ENCODE measurements around the gene PPP2R3B. TPM values are rescaled to one million over a fixed set of nuclear protein-coding genes. Genes with fewer than 3 reads are reported as not detected.
A peak's percentile ranks its signal among the peaks of the same experiment; 100 is the strongest.
"Not testable (repeated sequence)": the region's sequence is repeated elsewhere in the genome, so short reads cannot be mapped to it uniquely, and the experiment has no call there.

The PPP2R3B gene
- total RNA-seq, 1 experiment from 2014 or later = 6.7 TPM

DNA sequence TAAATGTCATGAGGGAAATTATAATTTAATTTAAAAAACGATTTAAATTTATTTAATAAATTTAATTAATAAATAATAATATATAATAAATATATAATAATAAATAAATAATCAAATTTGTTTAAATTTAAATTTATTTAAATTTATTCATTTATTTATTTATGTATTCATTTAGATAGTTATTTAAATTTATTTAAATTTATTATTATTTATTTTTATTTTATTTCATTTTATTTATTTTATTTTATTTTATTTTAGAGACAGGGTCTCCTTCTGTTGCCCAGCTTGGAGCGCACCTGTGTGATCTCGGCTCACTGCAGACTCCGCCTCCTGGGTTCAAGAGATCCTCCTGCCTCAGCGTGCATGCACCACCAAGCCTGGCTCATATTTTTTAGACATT lies 18.4 kb upstream of the PPP2R3B start:
- no peak for DNase-seq (ENCODE audit: low read depth)

DNA sequence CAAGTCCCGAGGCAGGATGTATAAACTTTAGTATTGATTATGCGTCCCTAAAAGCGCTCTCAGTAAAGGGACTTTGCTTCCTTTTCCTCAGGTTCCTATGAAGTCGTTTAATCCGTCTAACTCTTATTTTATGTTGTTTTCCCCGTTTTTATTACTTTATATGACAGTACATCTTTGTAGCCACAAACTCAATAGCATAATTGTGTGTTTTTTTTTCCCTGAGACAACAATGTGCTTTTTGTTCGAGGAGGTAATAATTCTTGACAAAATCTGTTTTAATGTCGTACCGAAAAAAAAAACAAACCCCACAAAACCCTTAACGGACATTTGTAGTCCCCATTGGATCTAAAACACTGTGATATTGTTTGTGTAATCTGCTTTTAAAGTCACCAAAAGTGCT lies 17.9 kb upstream of the PPP2R3B start:
- DNase-seq (ENCODE audit: low read depth) = no peak

DNA sequence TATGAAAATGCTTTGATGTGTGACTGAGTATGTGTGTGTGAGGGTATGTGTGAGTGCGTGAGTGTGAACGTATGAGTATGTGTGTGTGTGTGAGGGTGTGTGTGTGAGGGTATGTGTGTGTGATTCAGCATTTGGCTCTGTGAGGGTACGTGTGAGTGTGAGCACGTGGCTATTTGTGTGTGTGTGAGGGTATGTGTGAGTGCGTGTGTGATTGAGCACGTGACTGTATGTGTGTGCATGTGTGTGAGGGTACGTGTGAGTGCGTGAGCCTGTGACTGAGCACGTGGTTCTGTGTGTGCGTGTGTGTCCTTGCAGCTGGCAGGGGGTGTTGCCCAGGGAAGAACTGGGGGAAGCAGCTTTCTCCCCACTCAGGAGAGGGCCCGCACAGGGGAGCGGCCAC lies 16.1 kb upstream of the PPP2R3B start:
- DNase-seq (ENCODE audit: low read depth) = no peak

DNA sequence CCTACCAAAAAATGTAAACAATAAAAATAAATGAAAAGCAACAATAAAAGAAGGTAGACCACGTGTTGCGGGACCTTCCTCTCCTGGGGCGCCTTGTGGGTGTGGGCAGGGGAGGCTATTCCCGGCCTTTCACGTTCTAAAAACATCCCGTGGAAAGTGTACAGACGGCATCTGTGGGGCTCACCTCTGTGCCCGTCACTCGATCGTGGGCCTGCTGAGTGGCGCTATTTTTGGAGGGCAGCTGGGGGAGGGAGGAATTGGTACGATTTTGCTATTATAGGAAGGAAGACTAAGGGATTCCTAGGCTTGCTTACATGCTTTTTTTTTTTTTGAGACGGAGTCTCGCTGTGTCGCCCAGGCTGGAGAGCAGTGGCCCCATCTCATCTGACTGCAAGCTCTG lies 13.6 kb upstream of the PPP2R3B start:
- DNase-seq (ENCODE audit: low read depth) = no peak

DNA sequence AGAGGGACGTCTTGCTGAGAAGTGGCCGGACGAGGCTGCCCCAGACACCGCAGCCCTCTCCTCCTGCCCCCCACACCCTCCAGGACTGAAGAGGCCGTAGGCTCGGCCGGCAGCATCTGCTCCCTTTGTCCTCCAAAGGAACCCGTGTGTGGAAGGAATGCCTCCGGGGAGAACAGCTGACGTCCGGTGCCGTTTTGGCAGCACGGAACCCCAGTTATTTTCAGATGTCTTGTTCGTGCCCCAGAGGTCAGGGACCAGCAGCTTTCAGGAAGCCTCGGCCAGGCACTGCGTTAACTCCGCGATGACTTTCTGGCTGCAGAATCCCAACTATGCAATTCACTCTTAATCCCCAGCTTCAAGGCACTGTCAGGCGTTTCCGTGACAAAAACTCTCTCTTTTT lies 10.9 kb upstream of the PPP2R3B start:
- DNase-seq (ENCODE audit: low read depth) = peak; percentile 91

DNA sequence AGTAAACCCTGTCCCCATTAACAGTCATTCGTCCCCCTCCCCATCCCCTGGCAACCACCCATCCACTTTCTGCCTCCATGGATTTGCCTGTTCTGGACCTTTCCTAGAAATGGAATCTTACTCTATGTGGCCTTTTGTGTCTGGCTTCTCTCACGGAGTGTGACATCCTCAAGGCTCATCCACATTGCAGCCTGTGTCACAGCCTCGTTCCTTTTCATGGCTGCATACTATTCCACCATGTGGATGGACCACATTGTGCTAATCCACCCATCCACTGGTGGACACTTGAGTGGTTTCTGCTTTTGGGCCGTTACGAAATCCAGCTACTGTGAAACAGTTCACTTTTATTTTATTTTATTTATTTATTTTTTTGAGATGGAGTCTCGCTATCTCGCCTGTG lies 8.1 kb upstream of the PPP2R3B start:
- DNase-seq (ENCODE audit: low read depth) = no peak

DNA sequence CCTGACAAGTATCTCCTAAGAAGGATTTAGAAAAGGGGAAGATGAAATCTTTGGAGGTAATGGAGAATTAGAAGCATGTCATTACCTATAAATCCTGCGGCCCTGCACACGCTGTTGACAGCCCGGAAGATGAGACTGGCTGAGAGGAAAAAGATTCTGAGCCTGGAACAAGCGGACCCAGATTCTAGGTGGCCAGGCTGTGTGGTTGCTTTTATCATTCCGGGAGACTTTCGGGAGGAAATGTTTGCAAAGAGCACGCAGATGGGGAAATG lies 5.8 kb upstream of the PPP2R3B start:
- no peak for DNase-seq (ENCODE audit: low read depth)

DNA sequence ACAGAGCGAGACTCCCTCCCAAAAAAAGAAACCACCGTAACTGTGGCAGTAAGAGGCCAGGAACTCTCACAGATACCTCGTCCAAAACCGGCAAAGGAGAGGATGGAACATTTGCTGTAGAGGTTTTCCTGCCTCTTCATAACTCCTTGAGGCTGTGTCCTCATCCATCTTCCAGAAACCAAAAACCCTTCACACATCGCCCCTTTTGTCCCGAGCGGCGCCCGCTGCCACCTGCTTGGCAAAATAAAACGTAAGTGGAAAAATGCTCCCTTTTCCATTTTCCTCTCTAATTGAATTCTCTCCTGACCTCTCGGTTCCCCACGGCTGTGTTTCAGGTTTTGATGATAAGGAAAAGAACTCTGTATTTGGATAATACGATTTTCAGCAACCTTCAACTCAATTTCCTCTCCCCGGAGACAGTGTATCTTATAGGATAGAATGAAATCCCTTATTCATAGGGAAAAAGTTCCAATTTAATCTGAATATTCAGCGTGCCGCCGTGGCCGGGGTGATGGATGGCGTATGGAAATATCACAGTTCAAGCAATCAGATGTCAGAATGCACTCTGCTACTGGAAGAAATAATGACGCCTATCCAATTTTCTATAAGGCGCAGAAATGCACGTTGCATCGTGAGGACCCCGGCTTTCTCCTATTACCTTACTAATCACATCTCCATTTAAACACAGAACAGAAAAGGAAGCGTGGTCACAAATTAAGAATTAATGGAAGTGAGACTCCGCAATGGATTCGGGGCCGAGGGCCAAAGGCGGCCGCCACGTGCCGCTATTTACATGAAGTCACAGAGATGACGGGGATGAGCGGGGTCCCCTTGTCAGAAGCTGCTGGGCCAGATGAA lies 5.2 kb upstream of the PPP2R3B start:
- no peak for DNase-seq (ENCODE audit: low read depth)

DNA sequence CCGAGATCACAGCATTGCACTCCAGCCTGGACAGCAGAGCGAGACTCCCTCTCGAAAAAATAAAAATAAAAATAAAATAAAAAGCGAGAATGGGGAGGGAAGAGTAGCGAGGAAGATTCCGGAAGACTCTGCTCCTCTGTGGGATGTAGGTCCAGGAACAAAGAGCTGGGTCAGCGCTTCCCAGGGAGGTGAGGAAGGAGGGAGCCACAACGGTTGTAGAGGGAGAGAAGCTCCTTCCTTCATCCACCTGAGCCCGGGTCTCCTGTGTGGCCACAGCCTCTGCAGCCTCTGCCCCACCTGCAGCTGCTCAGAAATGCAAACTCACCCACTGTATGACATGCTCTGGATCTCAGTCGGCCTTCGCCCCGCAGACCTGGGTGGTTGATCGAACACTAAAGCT lies 3.8 kb upstream of the PPP2R3B start:
- no peak for DNase-seq (ENCODE audit: low read depth)

DNA sequence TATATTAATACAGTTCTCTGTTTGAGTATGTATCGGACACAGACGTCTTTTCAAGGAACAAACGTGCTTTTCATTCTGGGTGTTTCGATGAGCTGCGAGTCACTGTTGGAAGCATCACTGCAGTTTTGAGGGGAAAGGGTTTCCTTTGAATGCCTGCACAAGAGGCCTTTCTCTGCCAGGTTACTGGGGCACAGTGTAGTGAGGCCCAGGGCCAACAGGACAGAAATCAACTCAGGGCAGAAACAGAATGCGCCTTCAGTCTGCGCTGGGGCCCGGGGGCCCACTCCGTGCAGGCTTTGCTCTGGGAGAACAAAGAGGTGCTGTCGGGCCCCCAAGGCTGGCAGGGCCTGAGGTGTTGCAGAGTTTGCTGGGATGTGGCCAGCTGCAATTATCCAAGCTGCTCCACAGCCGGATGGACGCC lies 2.3 kb upstream of the PPP2R3B start:
- peak; percentile 45 for DNase-seq (ENCODE audit: low read depth)

DNA sequence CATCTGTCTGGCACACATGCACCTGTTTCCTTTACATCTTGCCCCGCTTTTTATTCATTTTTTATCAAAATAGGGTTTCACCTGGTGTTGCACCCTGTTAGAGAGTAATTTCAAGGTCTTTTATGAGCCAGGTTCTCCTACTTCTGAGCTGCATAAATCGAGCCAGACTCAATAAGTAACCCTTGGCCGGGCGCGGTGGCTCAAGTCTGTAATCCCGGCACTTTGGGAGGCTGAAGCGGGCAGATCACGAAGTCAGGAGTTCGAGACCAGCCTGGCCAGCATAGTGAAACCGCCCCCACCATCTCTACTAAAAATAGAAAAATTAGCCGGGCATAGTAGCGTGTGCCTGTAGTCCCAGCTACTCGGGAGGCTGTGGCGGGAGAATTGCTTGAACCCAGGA lies 1.0 kb upstream of the PPP2R3B start:
- DNase-seq (ENCODE audit: low read depth) = no peak

DNA sequence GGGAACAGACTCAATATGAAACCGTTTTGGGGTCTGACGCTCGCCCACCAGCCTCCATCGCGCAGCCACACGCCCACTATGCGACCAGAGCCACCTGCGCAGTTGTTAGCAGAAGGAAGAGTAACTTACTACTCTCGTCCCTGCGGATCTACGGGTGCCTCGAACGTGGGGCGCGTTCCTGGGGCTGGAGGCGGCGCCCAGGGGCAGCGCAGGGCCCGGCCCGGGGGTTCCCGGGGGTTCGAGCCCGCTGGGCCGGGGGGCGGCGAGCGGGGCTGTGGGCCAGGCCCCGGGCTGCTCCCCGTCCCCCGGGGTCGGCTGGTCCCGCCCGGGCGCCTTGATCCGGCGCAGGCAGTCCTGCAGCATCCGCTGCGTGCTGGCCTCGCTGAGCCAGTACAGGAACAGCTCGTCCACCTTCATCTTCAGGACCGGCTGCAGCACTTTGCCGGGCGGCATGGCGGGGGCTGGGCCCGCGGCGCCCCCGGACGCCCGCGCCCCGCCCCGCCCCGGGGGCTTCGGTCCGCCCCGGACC lies 404 bp downstream of the PPP2R3B start:
- no peak for DNase-seq (ENCODE audit: low read depth)

DNA sequence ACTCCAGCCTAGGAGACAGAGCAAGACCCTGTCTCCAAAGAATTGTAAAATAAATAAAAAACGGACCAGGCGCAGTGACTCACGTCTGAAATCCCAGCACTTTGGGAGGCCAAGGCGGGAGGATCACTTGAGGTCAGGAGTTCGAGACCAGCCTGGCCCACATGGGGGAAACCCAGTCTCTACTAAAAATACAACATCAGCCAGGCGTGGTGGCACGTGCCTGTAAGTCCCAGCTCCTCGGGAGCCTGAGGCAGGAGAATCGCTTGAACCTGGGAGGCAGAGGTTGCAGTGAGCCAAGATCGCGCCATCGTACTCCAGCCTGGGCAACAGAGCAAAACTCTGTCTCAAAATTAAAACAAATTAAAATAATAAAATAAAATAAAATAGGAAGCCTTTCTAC lies 971 bp downstream of the PPP2R3B start:
- not testable (repeated sequence) for DNase-seq (ENCODE audit: low read depth)

DNA sequence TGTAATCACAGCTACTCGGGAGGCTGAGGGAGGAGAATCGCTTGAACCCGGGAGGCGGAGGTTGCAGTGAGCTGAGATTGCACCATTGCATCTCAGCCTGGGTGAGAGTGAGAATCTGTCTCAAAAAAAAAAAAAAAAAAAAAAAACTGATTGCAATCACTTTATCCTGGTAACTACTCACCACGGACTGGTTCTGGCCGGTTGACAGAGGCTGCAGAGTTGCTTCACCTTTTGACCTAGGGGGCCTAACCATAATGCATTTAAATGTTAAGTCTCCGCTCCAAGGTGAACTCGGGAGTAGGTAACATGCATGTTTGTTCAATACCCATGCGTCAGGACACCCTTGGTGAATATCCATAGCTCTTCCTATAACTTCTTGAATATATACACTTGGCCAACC lies 1.8 kb downstream of the PPP2R3B start:
- no peak for DNase-seq (ENCODE audit: low read depth)

DNA sequence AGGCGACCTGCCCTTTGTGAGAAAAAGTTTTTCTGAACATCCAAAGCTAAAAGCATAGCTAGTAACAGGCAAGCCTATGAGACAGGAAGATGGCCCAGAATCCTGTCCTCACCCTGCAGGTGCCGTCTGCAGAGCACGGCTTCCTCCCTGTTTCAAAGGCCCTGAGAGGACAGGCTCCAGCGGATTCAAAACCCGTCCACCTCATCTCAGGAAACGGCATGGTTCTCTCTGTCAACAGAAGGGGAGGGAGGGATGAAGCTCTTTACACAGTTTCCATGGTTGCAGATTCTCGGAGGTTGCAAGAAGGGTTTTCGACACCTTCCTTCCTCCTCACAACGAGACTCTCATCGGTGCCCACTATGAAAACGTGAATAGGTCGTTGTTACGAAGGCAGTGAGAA lies 8.3 kb downstream of the PPP2R3B start:
- no peak for DNase-seq (ENCODE audit: low read depth)

DNA sequence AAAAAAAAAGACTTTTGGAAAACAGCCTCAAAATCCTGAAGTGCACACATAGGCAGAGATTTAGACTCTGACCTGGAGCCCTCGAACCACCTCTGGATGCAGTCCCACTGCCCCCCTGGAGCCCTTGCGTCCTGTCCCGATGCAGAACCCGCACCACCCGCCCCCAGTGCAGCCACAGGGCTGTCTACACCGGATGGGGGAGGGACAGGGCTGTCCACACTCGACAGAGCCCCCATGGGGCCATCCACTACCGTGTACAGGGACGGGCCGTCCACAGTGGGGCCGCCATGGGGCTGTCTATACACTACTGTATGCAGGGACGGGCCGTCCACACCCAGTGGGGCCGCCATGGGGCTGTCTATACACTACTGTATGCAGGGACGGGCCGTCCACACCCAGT lies 10.5 kb downstream of the PPP2R3B start:
- not testable (repeated sequence) for DNase-seq (ENCODE audit: low read depth)

DNA sequence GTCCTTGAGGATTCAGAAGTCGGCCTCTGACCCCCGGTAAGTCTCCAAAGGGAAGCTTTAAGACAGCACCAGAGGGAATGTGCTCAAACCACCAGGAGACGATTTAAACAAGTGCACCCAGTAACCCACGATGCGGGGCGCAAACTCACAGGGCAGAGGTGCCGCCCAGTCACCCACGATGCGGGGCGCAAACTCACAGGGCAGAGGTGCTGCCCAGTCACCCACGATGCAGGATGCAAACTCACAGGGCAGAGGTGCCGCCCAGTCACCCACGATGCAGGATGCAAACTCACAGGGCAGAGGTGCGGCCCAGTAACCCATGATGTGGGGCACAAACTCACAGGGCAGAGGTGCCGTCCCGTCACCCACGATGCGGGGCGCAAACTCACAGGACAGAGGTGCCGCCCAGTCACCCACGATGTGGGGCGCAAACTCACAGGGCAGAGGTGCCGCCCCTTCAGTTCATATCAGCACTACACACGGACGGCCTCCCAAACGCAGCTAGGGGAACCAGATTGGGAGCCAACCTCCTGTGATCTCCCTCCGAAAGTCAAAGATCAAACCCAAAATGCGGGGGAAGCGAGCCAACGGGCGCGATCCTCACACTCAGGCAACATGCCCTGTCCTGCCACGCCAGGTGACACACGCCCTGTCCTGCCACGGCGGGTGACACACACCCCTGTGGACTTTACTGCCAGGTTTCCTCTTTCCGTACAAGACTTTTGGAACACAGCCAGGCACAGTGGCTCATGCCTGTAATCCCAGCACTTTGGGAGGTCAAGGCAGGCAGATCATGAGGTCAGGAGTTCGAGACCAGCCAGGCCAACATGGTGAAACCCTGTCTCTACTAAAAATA lies 11.3 kb downstream of the PPP2R3B start:
- DNase-seq (ENCODE audit: low read depth) = no peak

DNA sequence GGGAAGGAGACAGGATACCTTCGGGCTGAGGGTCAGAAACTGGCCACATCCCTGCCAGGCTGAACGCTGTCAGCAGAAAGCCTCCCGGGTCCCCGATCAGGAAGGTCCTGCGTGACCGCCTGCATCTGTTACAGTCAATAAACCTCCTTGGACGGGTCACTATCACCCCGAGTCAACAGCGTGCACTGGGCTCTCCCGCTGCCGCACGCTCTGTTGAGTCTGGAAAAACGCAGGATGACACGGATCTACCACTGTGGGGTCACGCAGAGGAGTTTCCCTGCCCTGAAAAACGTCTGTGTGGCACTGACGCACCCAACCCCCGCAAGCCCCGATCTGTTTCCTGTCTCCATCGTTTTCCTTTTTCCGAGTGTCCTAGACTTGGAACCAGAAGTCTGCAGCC lies 12.1 kb downstream of the PPP2R3B start:
- no peak for DNase-seq (ENCODE audit: low read depth)

DNA sequence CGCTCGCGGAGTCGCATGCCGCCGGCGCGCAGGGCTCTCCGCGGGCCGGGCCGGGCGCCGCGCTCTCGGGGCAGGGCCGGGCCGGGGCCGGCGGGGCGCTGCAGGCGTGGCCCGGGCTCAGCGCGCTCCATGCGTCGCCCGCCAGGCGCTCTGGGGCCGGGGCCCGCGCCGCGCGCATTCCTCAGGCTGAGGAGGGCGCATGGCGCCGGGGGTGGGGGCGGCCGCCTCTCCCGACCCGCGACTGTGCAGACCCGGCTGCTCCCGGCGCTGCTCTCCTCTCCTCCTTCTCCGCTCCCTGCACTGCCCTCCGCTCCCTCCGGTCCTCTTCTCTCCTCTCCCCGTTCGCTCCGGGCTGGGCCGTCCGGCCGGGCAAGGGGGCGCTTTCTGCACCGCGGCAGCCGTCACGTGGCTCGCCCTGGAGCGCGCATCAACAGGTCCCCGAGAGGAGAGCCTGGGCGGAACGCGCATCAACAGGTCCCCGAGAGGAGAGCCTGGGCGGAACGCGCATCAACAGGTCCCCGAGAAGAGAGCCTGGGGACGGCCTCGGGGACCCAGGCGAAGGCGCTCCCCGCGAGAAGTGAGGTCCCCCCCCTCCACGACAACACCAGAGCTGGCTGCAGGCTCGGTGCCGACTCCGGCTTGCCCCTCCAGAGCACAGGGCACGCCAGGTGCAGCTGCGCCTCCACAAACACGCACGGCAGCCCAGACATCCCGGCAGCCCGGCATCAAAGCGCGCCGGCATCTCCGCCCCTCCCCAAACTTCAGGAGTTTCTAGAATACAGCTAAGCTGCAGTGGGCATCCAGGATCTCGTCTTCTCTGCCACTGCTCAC lies 12.9 kb downstream of the PPP2R3B start:
- no peak for DNase-seq (ENCODE audit: low read depth)

DNA sequence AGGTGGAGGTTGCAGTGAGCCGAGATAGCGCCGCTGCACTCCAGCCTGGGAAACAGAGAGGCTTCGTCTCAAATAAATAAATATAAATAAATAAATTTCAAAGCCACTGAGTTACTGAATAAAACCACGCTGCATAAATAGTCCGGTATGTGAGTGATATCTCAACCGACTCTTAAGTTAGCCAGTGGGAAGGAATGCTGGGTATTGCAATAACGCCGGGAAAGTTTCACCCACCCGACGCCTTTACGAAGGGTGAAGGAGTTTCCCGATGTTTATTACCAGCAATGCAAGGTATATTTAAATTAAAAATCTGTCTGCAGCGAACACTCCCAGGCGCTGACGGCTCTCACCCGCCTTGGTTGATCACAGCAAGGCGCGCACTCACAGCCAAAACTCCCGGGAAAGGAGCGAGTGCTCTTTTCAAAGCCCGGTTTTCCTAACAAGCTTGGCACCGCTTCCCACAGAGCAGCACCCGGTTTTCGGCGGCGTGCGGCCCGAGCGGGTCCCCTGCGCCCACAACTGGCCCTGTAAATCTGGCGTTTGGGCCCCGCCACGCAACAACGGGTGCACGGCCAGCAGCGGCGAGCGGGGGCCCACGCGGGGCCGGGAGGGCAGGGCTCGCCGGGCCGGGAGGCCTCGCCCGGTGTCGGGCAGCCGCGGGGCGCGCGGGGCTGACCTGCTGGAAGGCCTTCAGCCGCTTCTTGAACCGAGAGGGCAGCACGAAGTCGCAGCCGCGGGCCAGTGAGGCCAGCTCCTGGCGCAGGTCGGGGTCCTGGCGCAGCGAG lies 13.7 kb downstream of the PPP2R3B start:
- DNase-seq (ENCODE audit: low read depth) = no peak

DNA sequence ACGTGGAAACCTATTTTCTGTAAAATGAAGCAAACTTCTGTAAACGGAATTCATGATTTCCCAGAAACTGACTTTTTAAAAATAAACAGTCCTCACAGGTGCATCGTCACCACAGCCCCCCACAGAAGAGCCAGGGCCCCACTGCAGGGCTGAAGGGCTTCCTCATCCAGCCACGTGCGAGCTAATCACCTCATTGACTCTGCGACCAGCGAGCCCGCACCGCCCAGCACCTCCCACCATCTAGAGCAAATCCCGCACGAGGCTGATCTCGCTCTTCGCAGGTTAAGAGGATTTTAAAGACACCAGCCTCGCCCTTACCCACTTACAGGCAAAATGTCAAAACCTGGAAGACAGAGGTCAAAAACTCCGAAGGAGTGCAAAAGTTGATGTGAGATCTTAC lies 14.8 kb downstream of the PPP2R3B start:
- DNase-seq (ENCODE audit: low read depth) = no peak
